GM12891 (cell line): ENCODE measurements around the gene SMOC2.

Experiments used
- DNase-seq: peaks from one replicate; pipeline ENCODE4 v3.0.0; 2011; ENCODE audit warnings: low spot score; ENCODE audit not compliant: insufficient read length
- FAIRE-seq: peaks from 2 replicates; lab custom pipeline; 2011; peaks lifted over from hg19 to GRCh38; lab: Jason Lieb, UNC
- PAX5 ChIP-seq: IDR thresholded peaks from 2 replicates; pipeline ENCODE4 v1.6.1; 2011; ENCODE audit warnings: low read length, moderate library complexity, mild to moderate bottlenecking; ENCODE audit not compliant: insufficient read depth, severe bottlenecking
- POLR2A ChIP-seq: IDR thresholded peaks from 2 replicates; pipeline ENCODE4 v1.6.1; 2011; ENCODE audit warnings: low read depth, low read length, control low read depth
- POLR2AphosphoS5 ChIP-seq: IDR thresholded peaks from 2 replicates; pipeline ENCODE4 v1.6.1; 2011; ENCODE audit warnings: low read depth, low read length, control low read depth
- POU2F2 ChIP-seq: IDR thresholded peaks from 2 replicates; pipeline ENCODE4 v1.6.1; 2011; ENCODE audit warnings: low read depth, mild to moderate bottlenecking, control low read depth, low read length, moderate library complexity
- SPI1 ChIP-seq: IDR thresholded peaks from 2 replicates; pipeline ENCODE4 v1.6.1; 2011; ENCODE audit warnings: low read depth, low read length, control low read depth
- TAF1 ChIP-seq: IDR thresholded peaks from 2 replicates; pipeline ENCODE4 v1.6.1; 2011; ENCODE audit warnings: low read depth, low read length, control low read depth

SMOC2 gene

GRCh38 chr6:168498161-168498843 lies 57.3 kb downstream of the SMOC2 start:
- TF ChIP-seq POLR2AphosphoS5 (no peak), POU2F2 (no peak), PAX5 (no peak), POLR2A (no peak)
- FAIRE-seq (no peak), DNase-seq (no peak)

- FAIRE-seq, result no peak
- no peak for TF ChIP-seq TAF1
- no peak for TF ChIP-seq POLR2AphosphoS5
- TF ChIP-seq POLR2A, result no peak
- TF ChIP-seq PAX5, result no peak
- DNase-seq, result no peak
Observed at GRCh38 chr6:168499045-168499650, 58.2 kb downstream of the SMOC2 start.

GRCh38 chr6:168500519-168500918 lies 59.5 kb downstream of the SMOC2 start:
- no peak for TF ChIP-seq TAF1
- TF ChIP-seq POLR2A, result no peak
- no peak for TF ChIP-seq POU2F2
- no peak for TF ChIP-seq SPI1
- no peak for TF ChIP-seq POLR2AphosphoS5
- no peak for TF ChIP-seq PAX5
- no peak for FAIRE-seq
- no peak for DNase-seq

GRCh38 chr6:168501561-168501960 lies 60.6 kb downstream of the SMOC2 start:
- TF ChIP-seq TAF1 (no peak), PAX5 (no peak), SPI1 (no peak), POLR2A (no peak), POU2F2 (no peak)
- FAIRE-seq (no peak), DNase-seq (no peak)

GRCh38 chr6:168504366-168504765 lies 63.4 kb downstream of the SMOC2 start:
- DNase-seq, result no peak
- TF ChIP-seq TAF1, result no peak
- no peak for TF ChIP-seq SPI1
- FAIRE-seq, result no peak

GRCh38 chr6:168506460-168506859 lies 65.5 kb downstream of the SMOC2 start:
- no peak for TF ChIP-seq POLR2AphosphoS5
- no peak for TF ChIP-seq POU2F2
- TF ChIP-seq POLR2A, result no peak
- no peak for TF ChIP-seq SPI1
- TF ChIP-seq PAX5, result no peak
- no peak for TF ChIP-seq TAF1
- FAIRE-seq, result no peak

GRCh38 chr6:168507297-168507696 lies 66.3 kb downstream of the SMOC2 start:
- DNase-seq (no peak), FAIRE-seq (no peak)
- TF ChIP-seq TAF1, result no peak
- no peak for TF ChIP-seq PAX5
- TF ChIP-seq SPI1, result no peak
- no peak for TF ChIP-seq POU2F2
- TF ChIP-seq POLR2A, result no peak

More at GRCh38 chr6:168506460-168506859, 65.5 kb downstream of the SMOC2 start:
- no peak for DNase-seq

- TF ChIP-seq SPI1 (no peak), TAF1 (no peak), PAX5 (no peak), POLR2A (no peak), POU2F2 (no peak), POLR2AphosphoS5 (no peak)
- no peak for FAIRE-seq
- DNase-seq, result no peak
Observed at GRCh38 chr6:168507730-168508129, 66.7 kb downstream of the SMOC2 start.

GRCh38 chr6:168508903-168509302 lies 67.9 kb downstream of the SMOC2 start:
- DNase-seq (no peak), FAIRE-seq (no peak)
- TF ChIP-seq PAX5 (no peak), POLR2AphosphoS5 (no peak)

- TF ChIP-seq PAX5, result no peak
- no peak for TF ChIP-seq POU2F2
- TF ChIP-seq POLR2AphosphoS5, result no peak
- TF ChIP-seq TAF1, result no peak
- no peak for TF ChIP-seq POLR2A
- TF ChIP-seq SPI1, result no peak
- FAIRE-seq (no peak), DNase-seq (no peak)
Observed at GRCh38 chr6:168513766-168514165, 72.8 kb downstream of the SMOC2 start.

- FAIRE-seq (no peak), DNase-seq (no peak)
- TF ChIP-seq POLR2AphosphoS5, result no peak
- no peak for TF ChIP-seq POU2F2
- no peak for TF ChIP-seq PAX5
- no peak for TF ChIP-seq POLR2A
- no peak for TF ChIP-seq SPI1
- TF ChIP-seq TAF1, result no peak
Observed at GRCh38 chr6:168514216-168514615, 73.2 kb downstream of the SMOC2 start.
